ENCODE results near the gene RTN4IP1.
A peak's percentile ranks its signal among the peaks of the same experiment; 100 is the strongest.
"Not testable (repeated sequence)": the region's sequence is repeated elsewhere in the genome, so short reads cannot be mapped to it uniquely, and the experiment has no call there.

The RTN4IP1 gene

DNA sequence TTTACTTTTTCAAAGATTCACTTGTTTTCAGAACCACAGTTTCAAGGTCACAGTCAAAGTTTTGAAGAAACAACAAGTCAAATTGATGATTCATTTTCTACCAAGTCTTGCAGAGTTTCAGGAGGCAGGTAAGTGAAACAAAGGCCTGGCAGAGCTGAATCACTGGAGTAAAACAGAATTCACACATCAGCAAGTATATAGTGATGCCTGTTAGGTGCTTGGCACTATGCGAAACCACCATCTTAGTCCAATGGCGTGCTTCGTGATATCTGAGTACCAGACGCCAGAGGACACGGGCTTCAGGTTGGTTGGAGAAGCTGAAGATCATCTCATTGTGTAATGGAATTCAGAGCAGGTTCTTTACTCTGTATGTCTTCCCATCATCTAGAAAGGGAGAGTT is 75.9 kb downstream of the RTN4IP1 start:
- H3K27ac ChIP-seq = peak overlapping the region; percentile 37
- TF ChIP-seq, protein P1, sequence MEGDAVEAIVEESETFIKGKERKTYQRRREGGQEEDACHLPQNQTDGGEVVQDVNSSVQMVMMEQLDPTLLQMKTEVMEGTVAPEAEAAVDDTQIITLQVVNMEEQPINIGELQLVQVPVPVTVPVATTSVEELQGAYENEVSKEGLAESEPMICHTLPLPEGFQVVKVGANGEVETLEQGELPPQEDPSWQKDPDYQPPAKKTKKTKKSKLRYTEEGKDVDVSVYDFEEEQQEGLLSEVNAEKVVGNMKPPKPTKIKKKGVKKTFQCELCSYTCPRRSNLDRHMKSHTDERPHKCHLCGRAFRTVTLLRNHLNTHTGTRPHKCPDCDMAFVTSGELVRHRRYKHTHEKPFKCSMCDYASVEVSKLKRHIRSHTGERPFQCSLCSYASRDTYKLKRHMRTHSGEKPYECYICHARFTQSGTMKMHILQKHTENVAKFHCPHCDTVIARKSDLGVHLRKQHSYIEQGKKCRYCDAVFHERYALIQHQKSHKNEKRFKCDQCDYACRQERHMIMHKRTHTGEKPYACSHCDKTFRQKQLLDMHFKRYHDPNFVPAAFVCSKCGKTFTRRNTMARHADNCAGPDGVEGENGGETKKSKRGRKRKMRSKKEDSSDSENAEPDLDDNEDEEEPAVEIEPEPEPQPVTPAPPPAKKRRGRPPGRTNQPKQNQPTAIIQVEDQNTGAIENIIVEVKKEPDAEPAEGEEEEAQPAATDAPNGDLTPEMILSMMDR (conservative IDR thresholded peaks at IDR 0.05) = no peak

DNA sequence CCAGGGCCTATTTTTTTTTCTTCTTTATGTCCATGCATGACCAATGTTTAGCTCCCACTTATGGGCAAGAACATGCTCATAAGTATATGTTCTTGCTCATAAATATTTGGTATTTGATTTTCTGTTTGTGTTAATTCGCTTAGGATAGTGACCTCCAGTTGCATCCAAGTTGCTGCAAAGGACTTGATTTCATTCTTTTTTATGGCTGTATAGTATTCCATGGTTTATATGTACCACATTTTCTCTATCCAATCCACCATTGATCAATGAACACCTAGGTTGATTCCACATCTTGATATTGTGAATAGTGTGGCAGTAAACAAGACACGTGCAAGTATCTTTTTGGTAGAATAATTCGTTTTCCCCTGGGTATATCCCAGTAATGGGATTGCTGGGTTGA is 78.1 kb downstream of the RTN4IP1 start:
- H3K27ac ChIP-seq = no peak overlapping the region
- TF ChIP-seq, protein P1 (conservative IDR thresholded peaks at IDR 0.05) = no peak

DNA sequence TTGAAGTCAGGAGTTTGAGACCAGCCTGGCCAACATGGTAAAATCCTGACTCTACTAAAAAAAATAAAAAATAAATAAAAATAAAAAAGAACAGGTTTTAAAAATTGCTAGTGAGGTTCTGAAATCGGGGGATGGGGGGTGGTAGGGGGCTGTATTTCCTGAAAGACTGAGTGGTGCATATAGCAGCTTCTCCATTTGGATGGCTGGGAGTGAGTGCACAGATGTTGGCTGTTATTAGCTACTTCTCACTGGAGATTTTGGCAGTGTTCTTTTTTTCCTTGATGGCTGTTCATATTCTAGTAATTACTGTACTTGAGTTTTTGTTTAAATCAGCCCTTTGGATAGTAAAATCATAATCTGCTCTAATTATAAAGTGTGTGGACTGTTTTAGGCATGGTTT is 79.8 kb downstream of the RTN4IP1 start:
- H3K27ac ChIP-seq = no peak overlapping the region

DNA sequence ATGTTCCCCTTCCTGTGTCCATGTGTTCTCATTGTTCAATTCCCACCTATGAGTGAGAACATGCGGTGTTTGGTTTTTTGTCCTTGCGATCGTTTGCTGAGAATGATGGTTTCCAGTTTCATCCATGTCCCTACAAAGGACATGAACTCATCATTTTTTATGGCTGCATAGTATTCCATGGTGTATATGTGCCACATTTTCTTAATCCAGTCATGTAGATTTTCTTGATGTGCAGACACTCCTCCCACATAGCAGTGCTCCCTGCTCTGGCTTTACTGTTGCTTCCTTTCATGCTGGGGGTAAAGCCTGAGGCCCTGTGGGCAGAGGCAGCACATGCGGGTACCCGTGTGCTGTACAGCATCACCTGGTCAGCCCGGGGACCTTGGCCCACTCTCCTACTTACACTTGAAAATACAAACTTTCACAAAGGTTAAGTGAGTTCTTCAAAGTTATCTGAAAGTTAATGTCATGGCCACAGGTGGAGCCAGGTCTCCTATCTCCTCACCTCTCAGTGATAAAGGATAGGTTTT is 80.3 kb downstream of the RTN4IP1 start:
- H3K27ac ChIP-seq = not testable (repeated sequence)

More for the DNA sequence above, 79.8 kb downstream of the RTN4IP1 start:
- TF ChIP-seq, protein P1 (conservative IDR thresholded peaks at IDR 0.05) = no peak

DNA sequence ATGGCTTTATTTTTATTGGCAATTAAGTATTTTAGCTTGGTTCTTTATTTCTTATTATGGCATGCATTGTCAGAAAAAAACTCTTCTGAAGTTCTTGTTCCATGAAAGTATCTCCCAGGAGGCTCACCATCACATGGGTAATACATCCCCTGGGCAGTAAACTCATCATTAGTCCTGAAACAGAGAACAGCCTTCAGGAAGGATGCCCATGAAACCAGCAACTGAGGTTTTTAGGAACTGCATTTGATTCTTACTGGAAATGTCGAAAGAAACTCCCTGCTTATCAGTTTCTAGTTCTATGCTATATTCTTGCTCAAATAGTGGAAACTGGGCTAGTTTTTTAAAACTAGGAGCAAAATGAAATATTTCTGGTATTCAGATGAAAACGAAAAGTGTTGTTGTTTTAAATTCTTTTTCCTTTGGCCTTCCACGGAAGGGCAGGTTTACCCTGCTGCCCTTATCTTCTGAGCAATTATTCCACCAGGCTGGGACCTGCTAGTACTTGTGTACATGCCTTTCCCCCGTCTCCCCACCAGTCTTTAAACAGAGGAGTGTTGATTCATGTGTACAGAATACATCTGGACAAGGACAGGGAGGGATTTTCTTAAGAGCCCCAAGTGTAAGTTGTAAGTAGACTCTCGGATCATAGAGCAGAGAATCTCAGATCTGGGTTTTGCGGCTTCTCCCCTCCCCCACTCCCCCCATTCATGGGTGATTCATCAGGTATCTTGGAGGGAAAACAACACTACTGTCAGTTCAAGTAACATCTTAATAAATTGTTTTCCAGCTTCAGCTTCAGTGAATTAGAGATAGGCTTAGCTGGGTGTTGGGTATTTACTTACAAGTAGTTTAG is 81.5 kb downstream of the RTN4IP1 start:
- TF ChIP-seq, protein P1 (conservative IDR thresholded peaks at IDR 0.05) = no peak
- H3K27ac ChIP-seq = no peak overlapping the region; the same call in 1 of the 2 replicates

DNA sequence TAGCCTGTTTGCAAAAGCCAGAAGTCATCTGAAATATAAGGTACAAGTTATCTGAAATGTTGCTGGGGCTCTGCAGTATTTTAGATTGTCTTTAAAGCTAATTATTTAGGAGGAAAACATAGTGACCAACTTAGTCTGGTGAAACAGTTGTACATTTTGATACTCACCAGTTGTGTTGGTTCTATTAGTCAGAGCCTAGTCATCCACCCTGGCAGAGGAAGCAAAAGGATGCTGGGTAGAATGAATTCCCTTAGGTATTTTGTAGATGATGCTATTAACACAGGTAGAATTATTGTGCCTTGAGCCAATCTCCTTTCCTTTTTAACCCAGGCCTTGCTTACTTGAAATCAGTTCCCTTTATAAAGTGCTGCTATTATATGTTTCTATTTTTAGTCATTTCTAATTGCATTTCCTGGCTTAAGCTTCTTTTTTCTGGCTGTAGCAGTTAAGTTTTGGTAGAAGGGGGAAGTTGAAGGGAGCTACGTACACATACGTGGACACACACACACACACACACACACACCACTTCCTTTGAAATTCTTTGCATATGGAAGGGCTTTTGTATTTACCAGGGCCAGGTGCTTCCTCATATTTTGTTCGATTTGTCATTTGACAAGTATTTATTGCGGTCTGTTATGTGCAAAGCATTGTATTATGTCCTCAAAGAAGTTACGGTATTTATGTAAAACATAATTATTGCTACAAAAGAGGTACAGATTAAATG is 82.4 kb downstream of the RTN4IP1 start:
- TF ChIP-seq, protein P1 (conservative IDR thresholded peaks at IDR 0.05) = no peak
- H3K27ac ChIP-seq = peak overlapping the region; percentile 9; the same call in 1 of the 2 replicates

DNA sequence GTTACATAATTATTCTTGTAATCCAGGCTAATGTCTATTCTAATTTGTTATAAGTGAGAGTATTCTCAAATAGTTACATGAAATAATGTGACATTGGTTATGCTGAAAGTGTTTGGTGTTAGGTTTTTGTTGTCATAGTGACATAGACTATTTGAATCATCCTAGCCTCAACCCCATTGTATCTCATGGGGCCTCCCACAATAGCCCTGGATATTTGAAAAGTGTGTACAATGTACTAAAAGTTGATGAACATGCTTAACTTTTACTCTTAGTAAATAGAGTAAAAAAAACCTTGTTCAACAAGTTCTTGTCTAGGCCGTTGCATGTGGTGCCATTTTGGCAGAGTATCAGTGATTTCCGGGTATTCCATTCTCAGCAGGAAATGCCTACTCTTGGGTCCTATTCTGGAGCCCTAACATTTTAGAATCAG is 83.0 kb downstream of the RTN4IP1 start:
- H3K27ac ChIP-seq = peak overlapping the region; percentile 35
- TF ChIP-seq, protein P1 (conservative IDR thresholded peaks at IDR 0.05) = no peak

Data from VCaP (cell line).